PFSK-1 (cell line): ENCODE data around the gene CLASP1.

Source experiments
- FOXP2 ChIP-seq: optimal IDR thresholded peaks from 2 replicates; pipeline ENCODE3; 2011; ENCODE audit warnings: borderline replicate concordance, control low read depth, inconsistent platforms; ENCODE audit not compliant: insufficient read depth; ENCODE audit errors: extremely low read length, extremely low read depth
- POLR2AphosphoS5 ChIP-seq: IDR thresholded peaks from 2 replicates; pipeline ENCODE4 v1.6.1; 2012; ENCODE audit warnings: low read depth, mild to moderate bottlenecking, control low read depth, low read length, moderate library complexity
- REST ChIP-seq, 2 experiments: IDR thresholded peaks; 2 replicates each; pipeline versions ENCODE4 v1.6.1 to v1.8.0; 2011 to 2012; ENCODE audit warnings: low read depth in 2 of 2, low read length in 2 of 2, control low read depth in 1 of 2, inconsistent platforms in 1 of 2, mild to moderate bottlenecking in 1 of 2, moderate library complexity in 1 of 2; ENCODE audit not compliant: insufficient read depth in 1 of 2
- SIN3A ChIP-seq: IDR thresholded peaks from 2 replicates; pipeline ENCODE4 v1.6.1; 2012; ENCODE audit warnings: mild to moderate bottlenecking, low read length, moderate library complexity, borderline replicate concordance; ENCODE audit not compliant: insufficient read depth
- TAF1 ChIP-seq: IDR thresholded peaks from 2 replicates; pipeline ENCODE4 v1.6.1; 2012; ENCODE audit warnings: low read length, control low read depth, borderline replicate concordance; ENCODE audit not compliant: insufficient read depth

Gene CLASP1

GRCh38 chr2:121289271-121289670 lies 360.0 kb downstream of the CLASP1 start:
- TF ChIP-seq POLR2AphosphoS5 (no peak), FOXP2 (no peak), REST (IDR thresholded peaks at IDR 0.05; ENCODE audit: insufficient read depth in 1 of 2, low read depth in 2 of 2, low read length in 2 of 2) (no peak), SIN3A (no peak), TAF1 (no peak)

- TF ChIP-seq SIN3A (no peak), REST (IDR thresholded peaks at IDR 0.05; ENCODE audit: insufficient read depth in 1 of 2, low read depth in 2 of 2, low read length in 2 of 2) (no peak), TAF1 (no peak), POLR2AphosphoS5 (no peak), FOXP2 (no peak)
These were observed 360.6 kb downstream of the CLASP1 start for GRCh38 chr2:121288454-121289231.

- no peak for TF ChIP-seq FOXP2
- TF ChIP-seq SIN3A: no peak
These were observed 361.3 kb downstream of the CLASP1 start for GRCh38 chr2:121287956-121288355.
